SK-N-SH (cell line): ENCODE data around the gene ZDHHC11B. TPM values are rescaled to one million over a fixed set of nuclear protein-coding genes. Genes with fewer than 3 reads are reported as not detected.
A peak's percentile ranks its signal among the peaks of the same experiment; 100 is the strongest.
"Not testable (repeated sequence)": the region's sequence is repeated elsewhere in the genome, so short reads cannot be mapped to it uniquely, and the experiment has no call there.

Source experiments
- CTCF ChIA-PET: fragments of 300-600, 350-600 bp; formaldehyde crosslinking; extraction: SDS; loops from one replicate; lab custom pipeline; 2021; lab: Yijun Ruan, JAX
- POLR2A ChIA-PET: fragments of 350-600 bp; sonication (Branson Sonifier 250); formaldehyde crosslinking; extraction: SDS; loops from one replicate; lab custom pipeline; 2020; ENCODE audit warnings: antibody characterized with exemption, inconsistent platforms; lab: Yijun Ruan, JAX
- DNase-seq: peaks from one replicate; pipeline ENCODE4 v3.0.0; 2012
- H2AFZ ChIP-seq: fragments of 200-600 bp; sonication (generic); 2 replicates; pipeline ENCODE4 v1.8.1; 2016; ENCODE audit warnings: antibody characterized with exemption, mild to moderate bottlenecking, low read depth
- H3F3A ChIP-seq: fragments of 200-600 bp; sonication (generic); replicated peaks from 2 replicates; pipeline ENCODE3; 2016; ENCODE audit warnings: antibody characterized with exemption, mild to moderate bottlenecking; ENCODE audit not compliant: insufficient read depth
- H3K27ac ChIP-seq, 2 experiments: fragments of 200-500 bp in 1 of 2; fragments of 200-600 bp in 1 of 2; sonication (Bioruptor generic) in 1 of 2; sonication (generic), shearing (Covaris generic) in 1 of 2; 2 replicates each; pipeline versions ENCODE4 v1.5.1 to v1.6.1; 2014 to 2016; ENCODE audit warnings: low read depth in 2 of 2, inconsistent platforms in 1 of 2, low read length in 1 of 2, mild to moderate bottlenecking in 1 of 2, mixed read lengths in 1 of 2
- H3K27me3 ChIP-seq: fragments of 200-600 bp; sonication (generic), shearing (Covaris generic); 2 replicates; pipeline ENCODE4 v1.6.1; 2016; ENCODE audit warnings: mixed run types; ENCODE audit not compliant: insufficient read depth
- H3K36me3 ChIP-seq, 2 experiments: fragments of 200-500 bp in 1 of 2; fragments of 200-600 bp in 1 of 2; sonication (Bioruptor generic) in 1 of 2; sonication (generic) in 1 of 2; replicated peaks in 1 of 2; 2 replicates each; pipeline versions ENCODE3 to v1.5.1; 2014 to 2016; ENCODE audit warnings: low read length in 1 of 2, mild to moderate bottlenecking in 1 of 2; ENCODE audit not compliant: insufficient read depth in 2 of 2, control insufficient read depth in 1 of 2
- H3K4me1 ChIP-seq, 2 experiments: fragments of 200-500 bp in 1 of 2; fragments of 200-600 bp in 1 of 2; sonication (Bioruptor generic) in 1 of 2; sonication (generic), shearing (Covaris generic) in 1 of 2; 2 replicates each; pipeline versions ENCODE4 v1.5.1 to v1.6.1; 2014 to 2016; ENCODE audit warnings: low read depth in 1 of 2, low read length in 1 of 2, mixed run types in 1 of 2; ENCODE audit not compliant: insufficient read depth in 2 of 2, control insufficient read depth in 1 of 2
- H3K4me2 ChIP-seq: fragments of 200-600 bp; sonication (generic), shearing (Covaris generic); 2 replicates; pipeline ENCODE4 v1.6.1; 2017; ENCODE audit warnings: mixed run types
- H3K4me3 ChIP-seq, 2 experiments: fragments of 200-500 bp in 1 of 2; fragments of 200-600 bp in 1 of 2; sonication (Bioruptor generic) in 1 of 2; sonication (generic), shearing (Covaris generic) in 1 of 2; 2 replicates each; pipeline versions ENCODE4 v1.5.1 to v1.8.1; 2014 to 2016; ENCODE audit warnings: low read depth in 2 of 2, inconsistent platforms in 1 of 2, low read length in 1 of 2, mild to moderate bottlenecking in 1 of 2, mixed read lengths in 1 of 2, moderate library complexity in 1 of 2
- H3K79me2 ChIP-seq: fragments of 200-600 bp; sonication (generic); 2 replicates; pipeline ENCODE4 v1.8.1; 2017; ENCODE audit warnings: mild to moderate bottlenecking; ENCODE audit not compliant: insufficient read depth
- H3K9ac ChIP-seq: fragments of 200-600 bp; sonication (generic); 2 replicates; pipeline ENCODE4 v1.6.1; 2017; ENCODE audit warnings: mixed run types
- H3K9me2 ChIP-seq: fragments of 200-600 bp; sonication (generic); 2 replicates; pipeline ENCODE4 v1.6.1; 2017; ENCODE audit warnings: mixed run types
- H3K9me3 ChIP-seq: fragments of 200-600 bp; sonication (generic); 2 replicates; pipeline ENCODE4 v1.6.1; 2017; ENCODE audit warnings: mixed run types, mild to moderate bottlenecking, moderate library complexity
- H4K20me1 ChIP-seq: fragments of 200-600 bp; sonication (generic); 2 replicates; pipeline ENCODE4 v1.6.1; 2017; ENCODE audit warnings: mild to moderate bottlenecking, mixed run types; ENCODE audit not compliant: insufficient read depth
- WGBS: methylation state at CpG from one replicate; pipeline ENCODE4 v1.1.6; 2017; ENCODE audit warnings: low lambda C conversion rate; 5-methylcytosine and 5-hydroxymethylcytosine counted together
- polyA plus RNA-seq, 3 experiments: library from polyadenylated mRNA; depleted of rRNA; stranded (reverse); fragments of >200 nt; gene quantifications; 2 replicates each; pipeline ENCODE4 v1.2.3, GENCODE V29; 2012
- TF ChIP-seq, protein P1 (sequence below): fragments of 200-600 bp; sonication (generic); IDR thresholded peaks from 2 replicates; pipeline ENCODE4 v1.6.1; 2017; ENCODE audit warnings: antibody characterized with exemption, mild to moderate bottlenecking, moderate library complexity
- TF ChIP-seq, protein P2 (sequence below): IDR thresholded peaks from 2 replicates; pipeline ENCODE4 v1.6.1; 2012; ENCODE audit warnings: mild to moderate bottlenecking, low read depth, low read length, moderate library complexity

Gene ZDHHC11B
- polyA plus RNA-seq, 1 of the 3 experiments (the other 2 are of a cell fraction), result not detected

DNA sequence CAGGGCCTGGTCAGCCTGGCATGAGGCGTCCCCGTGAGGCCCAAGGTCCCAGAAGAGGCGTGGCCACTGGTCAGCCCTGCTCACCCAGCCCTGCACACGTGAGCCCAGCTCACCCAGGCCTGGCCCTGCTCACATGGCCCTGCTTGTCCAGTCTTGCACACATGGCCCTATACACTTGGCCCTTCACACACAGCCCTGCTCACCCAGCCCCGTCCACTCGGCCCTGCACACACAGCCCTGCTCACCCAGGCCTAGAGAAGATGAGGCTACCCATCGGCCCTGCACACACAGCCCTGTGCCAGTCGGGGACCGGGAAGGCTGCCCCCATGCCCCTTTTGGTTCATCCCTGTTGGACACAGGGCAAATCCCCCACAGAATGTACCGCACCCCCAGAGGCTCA is 28.4 kb downstream of the ZDHHC11B start (continued):
- TF ChIP-seq, protein P1, sequence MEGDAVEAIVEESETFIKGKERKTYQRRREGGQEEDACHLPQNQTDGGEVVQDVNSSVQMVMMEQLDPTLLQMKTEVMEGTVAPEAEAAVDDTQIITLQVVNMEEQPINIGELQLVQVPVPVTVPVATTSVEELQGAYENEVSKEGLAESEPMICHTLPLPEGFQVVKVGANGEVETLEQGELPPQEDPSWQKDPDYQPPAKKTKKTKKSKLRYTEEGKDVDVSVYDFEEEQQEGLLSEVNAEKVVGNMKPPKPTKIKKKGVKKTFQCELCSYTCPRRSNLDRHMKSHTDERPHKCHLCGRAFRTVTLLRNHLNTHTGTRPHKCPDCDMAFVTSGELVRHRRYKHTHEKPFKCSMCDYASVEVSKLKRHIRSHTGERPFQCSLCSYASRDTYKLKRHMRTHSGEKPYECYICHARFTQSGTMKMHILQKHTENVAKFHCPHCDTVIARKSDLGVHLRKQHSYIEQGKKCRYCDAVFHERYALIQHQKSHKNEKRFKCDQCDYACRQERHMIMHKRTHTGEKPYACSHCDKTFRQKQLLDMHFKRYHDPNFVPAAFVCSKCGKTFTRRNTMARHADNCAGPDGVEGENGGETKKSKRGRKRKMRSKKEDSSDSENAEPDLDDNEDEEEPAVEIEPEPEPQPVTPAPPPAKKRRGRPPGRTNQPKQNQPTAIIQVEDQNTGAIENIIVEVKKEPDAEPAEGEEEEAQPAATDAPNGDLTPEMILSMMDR, result no peak
- TF ChIP-seq, protein P2, sequence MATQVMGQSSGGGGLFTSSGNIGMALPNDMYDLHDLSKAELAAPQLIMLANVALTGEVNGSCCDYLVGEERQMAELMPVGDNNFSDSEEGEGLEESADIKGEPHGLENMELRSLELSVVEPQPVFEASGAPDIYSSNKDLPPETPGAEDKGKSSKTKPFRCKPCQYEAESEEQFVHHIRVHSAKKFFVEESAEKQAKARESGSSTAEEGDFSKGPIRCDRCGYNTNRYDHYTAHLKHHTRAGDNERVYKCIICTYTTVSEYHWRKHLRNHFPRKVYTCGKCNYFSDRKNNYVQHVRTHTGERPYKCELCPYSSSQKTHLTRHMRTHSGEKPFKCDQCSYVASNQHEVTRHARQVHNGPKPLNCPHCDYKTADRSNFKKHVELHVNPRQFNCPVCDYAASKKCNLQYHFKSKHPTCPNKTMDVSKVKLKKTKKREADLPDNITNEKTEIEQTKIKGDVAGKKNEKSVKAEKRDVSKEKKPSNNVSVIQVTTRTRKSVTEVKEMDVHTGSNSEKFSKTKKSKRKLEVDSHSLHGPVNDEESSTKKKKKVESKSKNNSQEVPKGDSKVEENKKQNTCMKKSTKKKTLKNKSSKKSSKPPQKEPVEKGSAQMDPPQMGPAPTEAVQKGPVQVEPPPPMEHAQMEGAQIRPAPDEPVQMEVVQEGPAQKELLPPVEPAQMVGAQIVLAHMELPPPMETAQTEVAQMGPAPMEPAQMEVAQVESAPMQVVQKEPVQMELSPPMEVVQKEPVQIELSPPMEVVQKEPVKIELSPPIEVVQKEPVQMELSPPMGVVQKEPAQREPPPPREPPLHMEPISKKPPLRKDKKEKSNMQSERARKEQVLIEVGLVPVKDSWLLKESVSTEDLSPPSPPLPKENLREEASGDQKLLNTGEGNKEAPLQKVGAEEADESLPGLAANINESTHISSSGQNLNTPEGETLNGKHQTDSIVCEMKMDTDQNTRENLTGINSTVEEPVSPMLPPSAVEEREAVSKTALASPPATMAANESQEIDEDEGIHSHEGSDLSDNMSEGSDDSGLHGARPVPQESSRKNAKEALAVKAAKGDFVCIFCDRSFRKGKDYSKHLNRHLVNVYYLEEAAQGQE, result no peak

DNA sequence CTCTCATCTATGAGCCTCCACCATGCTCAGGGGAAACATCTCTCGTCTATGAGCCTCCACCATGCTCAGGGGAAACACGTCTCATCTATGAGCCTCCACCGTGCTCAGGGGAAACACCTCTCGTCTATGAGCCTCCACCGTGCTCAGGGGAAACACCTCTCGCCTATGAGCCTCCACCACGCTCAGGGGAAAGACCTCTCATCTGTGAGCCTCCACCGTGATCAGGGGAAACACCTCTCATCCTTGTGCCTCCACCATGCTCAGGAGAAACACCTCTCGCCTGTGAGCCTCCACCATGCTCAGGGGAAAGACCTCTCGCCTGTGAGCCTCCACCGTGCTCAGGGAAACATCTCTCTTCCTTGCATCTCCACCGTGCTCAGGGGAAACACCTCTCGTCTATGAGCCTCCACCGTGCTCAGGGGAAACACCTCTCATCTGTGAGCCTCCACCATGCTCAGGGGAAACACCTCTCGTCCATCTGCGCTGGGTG is 30.3 kb downstream of the ZDHHC11B start:
- not testable (repeated sequence) for H3K9me2 ChIP-seq

GRCh38 chr5:753567-754142 is 30.9 kb downstream of the ZDHHC11B start:
- H3K9me3 ChIP-seq, CTCF ChIA-PET, H3K9me2 ChIP-seq, H3K79me2 ChIP-seq, H3F3A ChIP-seq, H3K4me3 ChIP-seq, POLR2A ChIA-PET, H2AFZ ChIP-seq, H4K20me1 ChIP-seq, H3K9ac ChIP-seq, H3K36me3 ChIP-seq, H3K27ac ChIP-seq, H3K27me3 ChIP-seq, H3K4me2 ChIP-seq, DNase-seq: not testable (repeated sequence)
- H3K4me1 ChIP-seq, result peaks cover 0 to 14% of the 10 kb centered on the region in 2 experiments; a peak in 1 of 4 replicates
- 42% methylated on average over 14 of the region's 19 CpGs for WGBS

More for the DNA sequence above, 30.3 kb downstream of the ZDHHC11B start:
- CTCF ChIA-PET, POLR2A ChIA-PET, H3K9me3 ChIP-seq, H2AFZ ChIP-seq, DNase-seq, H4K20me1 ChIP-seq, H3K9ac ChIP-seq, H3K4me3 ChIP-seq, H3K27ac ChIP-seq, H3K27me3 ChIP-seq, H3K4me2 ChIP-seq, H3K36me3 ChIP-seq, H3K79me2 ChIP-seq, H3F3A ChIP-seq: not testable (repeated sequence)
- WGBS, result 30% methylated on average over 16 of the region's 16 CpGs
- H3K4me1 ChIP-seq, result peaks cover 0 to 14% of the 10 kb centered on the region in 2 experiments; a peak in 1 of 4 replicates

DNA sequence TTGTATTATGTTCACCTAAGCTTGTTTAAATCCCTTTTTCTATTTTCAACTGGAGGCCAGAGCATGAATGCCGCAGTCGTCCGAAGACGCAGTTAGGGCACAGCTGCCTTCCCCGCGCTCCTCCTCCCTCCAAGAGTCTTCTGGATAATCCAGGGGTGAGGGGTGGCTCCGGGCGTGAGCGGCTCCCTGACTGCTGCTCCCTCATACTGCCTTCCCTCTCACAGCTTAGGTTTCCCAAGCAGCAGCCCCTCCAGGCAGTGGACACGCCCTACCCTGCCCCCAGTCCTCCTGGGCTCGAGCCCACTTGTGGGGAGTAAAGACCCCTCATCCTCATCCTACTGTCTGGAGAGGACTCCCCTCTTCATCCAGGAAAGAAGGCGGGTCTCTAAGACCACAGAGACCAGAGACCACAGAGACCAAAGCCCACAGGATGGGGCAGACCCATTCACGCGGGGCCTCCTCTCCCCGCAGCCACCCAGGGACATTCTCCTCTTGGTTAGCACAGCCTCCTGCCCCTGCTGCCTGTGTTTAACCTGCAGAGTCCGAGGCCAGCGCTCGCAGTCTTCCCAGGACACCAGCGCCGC is 31.9 kb downstream of the ZDHHC11B start:
- H2AFZ ChIP-seq, H3K4me2 ChIP-seq, H3K4me1 ChIP-seq, H3K9ac ChIP-seq, CTCF ChIA-PET, H4K20me1 ChIP-seq, H3K4me3 ChIP-seq, H3K79me2 ChIP-seq, H3K27me3 ChIP-seq, H3F3A ChIP-seq, H3K9me3 ChIP-seq, H3K9me2 ChIP-seq, POLR2A ChIA-PET, H3K27ac ChIP-seq, H3K36me3 ChIP-seq: not testable (repeated sequence)
- WGBS, result 61% methylated on average over 13 of the region's 20 CpGs
- peak; percentile 1 for DNase-seq

- DNase-seq, CTCF ChIA-PET, H3K27me3 ChIP-seq, POLR2A ChIA-PET, H2AFZ ChIP-seq, H3F3A ChIP-seq, H3K9me3 ChIP-seq, H3K9me2 ChIP-seq, H3K4me2 ChIP-seq, H3K27ac ChIP-seq, H3K79me2 ChIP-seq, H3K9ac ChIP-seq, H3K36me3 ChIP-seq, H4K20me1 ChIP-seq, H3K4me1 ChIP-seq, H3K4me3 ChIP-seq: not testable (repeated sequence)
- WGBS, result 44% methylated on average over 4 of the region's 8 CpGs
Observed at GRCh38 chr5:751992-752391, 32.5 kb downstream of the ZDHHC11B start.
